Central memory CD4-positive, alpha-beta T cell (primary cell): ENCODE data around the gene STUM.
A peak's percentile ranks its signal among the peaks of the same experiment; 100 is the strongest.
"Not testable (repeated sequence)": the region's sequence is repeated elsewhere in the genome, so short reads cannot be mapped to it uniquely, and the experiment has no call there.

Source experiments
- DNase-seq: peaks from one replicate; pipeline ENCODE4 v3.0.0; 2022

The STUM gene

DNA sequence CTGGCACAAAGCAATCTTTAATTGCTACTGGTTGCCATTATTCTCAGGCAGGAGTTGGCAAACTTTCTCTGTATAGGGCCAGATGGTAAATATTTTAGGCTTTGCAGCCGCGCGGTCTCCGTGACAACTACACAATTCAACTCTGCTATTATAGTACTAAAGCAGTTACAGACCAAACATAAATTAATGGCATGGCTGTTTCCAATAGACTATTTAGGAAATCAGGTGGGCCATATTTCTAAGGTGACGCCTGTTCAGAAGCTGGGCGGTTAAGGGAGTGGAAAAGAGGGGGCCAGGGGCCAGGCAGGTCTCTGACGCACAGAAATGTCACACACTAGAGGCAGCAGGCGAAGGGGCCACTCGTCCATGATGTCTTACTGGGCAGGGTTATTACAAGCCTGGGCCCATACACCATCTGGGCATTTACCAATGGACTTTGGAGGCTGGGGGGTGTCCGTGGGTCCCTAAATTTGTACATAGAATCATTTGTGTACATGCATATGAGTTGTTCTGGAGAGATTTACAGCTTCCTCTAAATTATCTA lies 80.1 kb downstream of the STUM start:
- no peak for DNase-seq

DNA sequence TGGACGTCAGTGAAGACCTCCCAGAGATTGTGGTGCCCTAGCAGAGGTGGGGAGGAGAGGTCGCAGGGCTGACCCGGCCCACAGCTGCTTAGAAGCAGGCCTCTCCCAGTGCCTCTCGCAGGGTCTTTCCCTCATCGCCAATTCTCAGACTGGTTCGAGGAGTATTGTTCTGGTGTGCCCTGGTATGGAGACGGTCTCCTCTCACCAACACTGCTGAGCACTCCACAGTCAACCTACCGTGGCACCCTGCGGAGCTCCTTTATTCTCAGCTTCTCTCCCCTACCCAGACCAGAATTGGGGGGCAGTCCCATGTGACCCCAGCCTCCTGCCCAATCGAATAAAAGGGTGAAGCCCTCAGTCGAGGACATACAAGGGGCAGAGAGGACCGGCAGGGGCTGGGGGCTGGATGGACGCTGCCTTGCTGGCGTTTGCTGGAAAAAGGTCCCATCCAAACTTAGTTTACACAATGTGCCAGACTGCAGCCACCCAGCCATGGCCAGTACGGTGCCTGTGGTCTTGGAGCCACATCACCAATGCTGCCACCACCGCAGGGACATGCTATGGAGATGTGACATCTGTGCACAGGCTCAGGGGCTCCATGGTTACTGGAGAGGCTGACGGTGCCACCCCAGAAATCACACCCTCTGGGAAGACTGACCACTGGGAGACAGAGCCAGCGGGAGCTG lies 80.8 kb downstream of the STUM start:
- no peak for DNase-seq

DNA sequence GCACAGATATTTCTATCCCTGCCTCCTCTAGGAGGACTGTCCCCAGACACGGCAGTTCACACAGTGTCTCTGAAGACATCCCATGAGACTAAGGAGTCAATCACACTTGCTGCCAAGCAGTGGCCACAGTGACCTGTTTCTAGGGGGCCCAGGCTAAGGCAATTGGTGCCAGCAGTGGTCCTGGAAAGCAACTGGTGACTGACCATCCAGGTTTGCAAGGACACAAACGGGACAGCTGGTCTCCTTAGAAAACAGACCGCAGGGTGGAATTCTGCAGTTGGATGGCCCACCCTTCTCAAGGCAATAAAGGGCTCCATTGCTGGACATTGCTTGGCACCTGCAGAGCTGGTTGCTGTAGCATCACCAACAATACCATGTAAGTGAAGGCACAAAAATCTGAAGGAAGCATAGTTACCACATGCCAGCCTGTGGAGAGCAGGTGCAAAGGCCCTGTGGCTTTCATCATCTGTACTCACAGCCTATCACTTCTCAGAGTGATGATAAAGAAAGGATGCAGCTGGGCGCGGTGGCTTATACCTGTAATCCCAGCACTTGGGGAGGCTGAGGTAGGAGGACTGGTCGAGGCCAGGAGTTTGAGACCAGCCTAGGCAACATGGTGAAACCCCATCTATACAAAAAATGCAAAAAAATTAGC lies 81.5 kb downstream of the STUM start:
- no peak for DNase-seq

DNA sequence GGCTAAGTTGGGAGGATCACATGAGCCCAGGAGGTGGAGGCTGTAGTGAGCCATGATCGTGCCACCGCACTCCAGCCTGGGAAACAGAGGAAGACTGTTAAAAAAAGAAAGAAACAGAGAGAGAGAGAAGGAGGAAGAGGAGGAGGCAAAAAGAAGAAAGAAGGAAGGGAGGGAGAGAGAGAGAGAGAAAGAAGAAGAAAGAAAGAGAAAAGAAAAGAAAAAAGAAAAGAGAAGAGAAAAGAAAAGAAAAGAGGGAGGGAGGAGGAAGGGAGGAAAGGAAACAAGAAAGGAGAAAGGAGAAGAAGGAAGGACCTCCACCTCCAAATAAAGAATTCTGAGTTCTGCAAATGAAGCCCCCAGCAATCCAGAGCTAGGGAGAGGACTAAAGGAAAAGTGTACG lies 82.0 kb downstream of the STUM start:
- DNase-seq, result no peak

DNA sequence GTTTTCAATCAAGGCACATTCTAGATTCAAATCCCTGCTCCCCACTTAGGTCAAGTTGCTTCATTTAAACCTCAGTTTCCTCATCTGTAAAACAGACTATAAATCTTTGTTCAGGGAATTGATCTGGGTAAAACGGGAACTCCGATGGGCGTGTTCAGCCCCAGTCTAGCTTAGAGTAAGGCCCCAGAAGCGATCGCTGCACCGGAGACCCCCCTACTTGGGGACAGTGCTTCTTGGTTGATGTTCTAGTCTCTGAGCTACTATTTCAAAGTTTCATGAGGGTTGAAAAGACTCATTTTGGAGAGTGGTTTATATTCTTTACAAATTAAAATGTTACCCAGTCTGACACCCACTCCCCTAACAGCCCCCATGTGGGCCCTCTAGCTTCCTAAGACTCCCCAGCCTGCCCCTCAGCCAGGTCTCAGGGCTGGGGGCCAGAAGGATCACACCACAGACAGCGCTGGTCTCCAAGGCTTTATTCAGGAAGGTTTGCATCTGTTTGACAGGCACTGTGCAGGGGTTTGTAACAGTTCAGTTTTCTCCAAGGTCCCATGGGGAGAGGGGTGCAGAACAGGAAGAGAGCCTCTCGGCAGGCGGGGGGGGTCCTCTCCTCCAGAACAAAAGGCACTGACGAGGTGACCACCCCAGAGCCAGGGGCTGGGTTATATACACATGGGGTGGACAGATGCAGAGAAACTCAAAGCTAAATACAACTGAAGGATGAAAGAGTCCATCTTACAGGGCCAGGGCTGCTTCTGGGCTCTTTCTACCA lies 82.9 kb downstream of the STUM start:
- no peak for DNase-seq

DNA sequence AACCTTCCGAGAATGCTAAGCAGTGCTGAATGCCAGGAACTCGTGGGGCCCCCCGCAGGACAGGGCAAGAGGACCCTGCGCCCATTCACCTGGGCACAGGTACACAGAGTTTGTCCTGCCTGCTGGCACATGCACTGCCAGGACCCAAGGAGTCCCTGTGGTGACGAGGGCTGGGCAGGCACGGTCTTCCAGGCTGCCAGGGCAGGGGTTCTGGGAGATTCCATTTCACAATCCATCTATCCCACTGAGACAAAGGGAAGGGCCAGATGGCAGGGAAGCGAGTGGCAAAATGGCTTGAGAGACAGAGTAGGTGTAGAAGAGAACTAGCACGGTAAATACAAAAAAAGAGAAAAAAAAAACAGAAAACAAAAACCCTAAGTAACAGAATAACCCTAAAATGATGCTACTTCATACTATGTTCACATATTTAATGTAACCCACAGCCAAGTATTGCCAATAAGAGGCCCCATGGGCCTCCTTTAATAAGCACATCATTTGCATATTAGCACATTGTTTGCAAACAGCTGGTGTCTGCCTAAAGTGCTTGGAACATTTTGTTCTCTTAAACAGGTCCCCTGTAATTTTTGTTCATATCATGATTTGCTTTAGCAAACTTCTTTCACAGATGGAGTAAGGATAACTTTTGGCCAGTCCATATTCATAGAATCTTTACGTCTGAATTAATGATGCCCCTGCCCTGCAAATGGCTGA lies 83.8 kb downstream of the STUM start:
- no peak for DNase-seq

DNA sequence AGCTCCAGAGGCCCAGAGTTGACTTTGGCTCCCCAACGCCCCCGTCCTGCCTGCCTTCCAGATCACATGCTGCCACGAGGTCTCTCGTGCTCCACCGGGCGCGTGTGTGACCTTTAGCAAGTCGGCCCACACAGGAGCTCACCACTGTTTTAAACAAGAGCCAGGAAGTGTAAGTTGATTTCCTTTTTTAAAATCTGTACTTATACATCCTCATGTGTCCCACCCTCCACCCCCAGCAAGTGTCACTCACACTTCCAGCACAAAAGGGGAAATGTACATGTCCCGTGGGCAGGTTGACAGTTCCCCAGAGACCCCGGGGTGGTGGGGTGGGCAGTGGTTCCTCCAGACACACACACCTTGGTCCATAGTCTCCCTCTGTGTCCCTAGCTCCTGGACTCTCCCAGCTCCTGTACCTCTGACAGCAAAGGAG lies 84.4 kb downstream of the STUM start:
- no peak for DNase-seq

DNA sequence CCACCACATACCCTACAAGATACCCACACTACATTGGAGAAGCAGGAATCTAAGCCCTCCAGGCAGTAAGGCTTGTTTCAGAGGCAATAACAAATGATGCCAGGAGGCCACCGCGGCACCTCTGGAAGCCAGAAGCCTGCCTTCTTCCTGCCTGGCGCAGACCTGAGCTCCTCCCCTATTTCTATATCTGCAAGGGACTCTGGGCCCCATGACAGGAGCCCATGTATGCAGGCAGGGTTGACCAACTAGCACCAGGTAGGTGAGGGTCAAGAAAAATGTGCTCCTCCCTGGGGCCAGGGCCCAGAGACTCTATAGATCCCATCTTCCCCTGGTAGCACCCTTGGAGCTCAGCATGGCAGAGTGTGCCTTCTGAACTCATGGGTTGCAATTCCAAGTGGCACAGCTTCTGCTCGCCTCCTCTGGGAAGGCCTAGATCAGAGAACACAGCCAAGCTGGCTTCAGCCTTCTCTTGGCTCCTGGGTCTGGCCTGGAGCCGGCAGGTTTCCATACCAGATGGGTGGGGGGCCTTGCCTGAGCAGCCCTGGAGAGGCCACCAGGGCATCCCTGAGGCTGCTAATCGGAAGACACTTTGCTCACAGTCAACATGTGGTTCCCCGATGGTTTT lies 85.1 kb downstream of the STUM start:
- DNase-seq, result no peak

DNA sequence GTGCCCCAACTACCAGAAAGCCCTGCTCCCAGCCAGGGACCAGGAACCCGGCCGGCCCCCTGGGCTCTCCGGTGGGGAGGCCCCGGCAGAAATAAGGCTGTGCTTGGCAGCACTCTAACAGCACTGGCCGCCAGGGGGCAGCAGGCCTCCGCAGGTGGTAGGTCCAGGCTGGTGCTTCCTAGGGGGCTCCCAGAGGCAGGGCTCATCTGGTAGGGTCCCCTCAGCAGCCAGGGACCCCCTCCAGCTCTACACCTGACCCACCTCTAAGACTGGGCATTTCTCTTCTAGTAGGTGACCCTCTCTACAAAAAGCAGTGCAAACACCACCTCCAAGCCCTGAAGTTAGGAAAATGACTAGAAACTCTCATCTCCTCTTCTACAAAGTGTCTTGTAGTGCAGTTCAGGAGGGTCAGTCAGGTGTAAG lies 85.6 kb downstream of the STUM start:
- DNase-seq, result peak; percentile 74

DNA sequence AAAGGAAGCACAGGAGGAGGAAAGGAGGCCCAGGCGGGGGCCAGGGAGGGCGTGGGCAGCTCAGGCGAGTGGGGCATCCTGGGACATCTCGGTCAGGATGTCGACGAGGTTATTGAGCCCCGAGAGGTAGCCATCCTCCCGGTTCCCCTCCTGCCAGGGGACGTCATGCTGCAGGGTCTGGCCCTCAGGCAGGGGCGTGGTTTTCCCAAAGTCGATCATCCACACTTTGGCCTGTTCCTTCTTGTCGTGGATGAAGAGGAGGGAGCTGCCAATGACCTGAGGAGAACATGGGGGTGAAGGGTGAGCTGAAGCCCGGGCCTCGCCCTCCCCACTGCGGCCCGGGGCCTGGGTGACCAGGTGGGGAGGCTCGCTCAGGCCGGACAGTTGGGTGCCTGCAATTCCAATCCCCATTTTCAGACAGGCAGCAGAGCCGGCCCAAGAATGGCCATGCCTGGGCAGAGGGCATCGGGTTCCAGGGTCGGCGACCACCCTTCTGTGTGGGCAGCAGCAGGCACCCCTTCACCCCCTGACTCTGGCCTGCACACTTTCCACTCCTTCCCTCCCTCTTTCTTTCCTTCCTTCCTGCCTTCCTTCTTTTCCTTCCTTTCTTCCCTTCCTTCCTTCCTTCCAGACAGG lies 86.2 kb downstream of the STUM start:
- DNase-seq, result no peak

DNA sequence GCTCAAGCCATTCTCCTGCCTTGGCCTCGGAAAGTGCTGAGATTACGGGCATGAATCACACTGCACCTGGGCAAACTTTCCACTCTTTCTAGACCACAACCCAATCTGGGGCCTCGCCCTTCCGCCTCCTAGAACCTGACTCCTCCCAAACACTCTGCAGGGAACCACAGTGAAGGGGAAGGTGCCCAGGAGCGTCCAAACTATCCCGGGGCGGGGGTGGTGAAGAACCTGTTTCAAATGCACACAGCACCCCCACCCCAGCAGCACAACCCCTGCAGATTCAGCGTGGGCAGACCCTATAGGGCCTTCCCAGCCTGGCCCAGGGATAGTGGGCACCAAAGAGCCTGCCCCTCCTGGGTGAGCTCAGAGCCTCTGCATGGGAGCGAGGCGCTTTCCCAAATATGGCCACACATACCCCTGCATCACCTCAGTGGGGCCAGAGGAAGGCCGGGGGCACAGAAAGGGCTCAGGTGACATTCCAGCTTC lies 86.9 kb downstream of the STUM start:
- peak; percentile 50 for DNase-seq

DNA sequence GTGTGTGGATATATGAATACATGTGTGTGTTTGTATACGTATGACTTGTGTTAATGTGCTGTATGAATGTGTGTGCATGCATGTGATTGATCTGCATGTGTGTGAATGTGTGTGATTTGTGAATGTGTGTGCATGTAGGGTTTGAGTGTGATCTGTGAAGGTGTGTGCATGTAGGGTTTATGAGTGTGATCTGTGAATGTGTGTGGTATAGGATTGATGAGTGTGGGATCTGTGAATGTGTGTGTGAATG lies 88.2 kb downstream of the STUM start:
- DNase-seq, result no peak

DNA sequence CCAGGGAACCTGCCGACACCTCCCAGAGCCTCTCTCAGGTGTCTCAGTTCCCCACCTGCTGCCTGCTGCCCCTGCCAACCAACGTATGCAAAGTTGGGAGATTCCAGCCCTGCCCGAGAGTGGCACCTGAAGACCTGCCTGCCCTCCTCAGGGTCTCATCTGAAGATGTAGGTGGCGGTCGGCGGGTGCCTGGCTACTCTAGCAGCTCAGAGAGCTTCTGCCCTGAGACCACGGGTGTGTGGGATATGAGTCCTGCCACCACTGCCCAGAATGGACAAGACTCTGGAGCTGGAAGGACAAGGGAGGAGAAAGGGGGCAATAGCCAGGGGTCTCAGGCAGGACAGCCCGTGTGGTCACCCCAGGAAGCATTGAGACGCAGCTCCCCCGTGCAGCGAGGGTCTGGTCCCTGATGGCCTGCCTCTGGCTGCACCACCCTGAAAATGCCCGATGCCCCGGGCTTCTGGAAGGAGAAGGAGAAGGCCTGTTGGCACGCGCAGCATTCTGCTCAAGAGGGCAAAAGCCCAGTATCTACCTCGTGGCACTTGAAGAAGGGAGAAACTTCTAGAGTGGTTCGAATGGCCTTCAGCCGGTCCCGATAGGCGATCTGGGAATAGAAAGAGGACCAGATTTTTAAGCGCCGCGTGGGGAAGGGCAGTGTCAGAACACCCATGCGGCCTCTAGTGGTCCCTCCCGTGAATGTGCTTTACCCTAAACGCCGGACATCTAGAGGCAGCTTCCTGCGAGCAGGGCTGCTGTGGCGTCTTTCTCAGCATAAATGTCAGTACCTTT lies 88.8 kb downstream of the STUM start:
- no peak for DNase-seq

DNA sequence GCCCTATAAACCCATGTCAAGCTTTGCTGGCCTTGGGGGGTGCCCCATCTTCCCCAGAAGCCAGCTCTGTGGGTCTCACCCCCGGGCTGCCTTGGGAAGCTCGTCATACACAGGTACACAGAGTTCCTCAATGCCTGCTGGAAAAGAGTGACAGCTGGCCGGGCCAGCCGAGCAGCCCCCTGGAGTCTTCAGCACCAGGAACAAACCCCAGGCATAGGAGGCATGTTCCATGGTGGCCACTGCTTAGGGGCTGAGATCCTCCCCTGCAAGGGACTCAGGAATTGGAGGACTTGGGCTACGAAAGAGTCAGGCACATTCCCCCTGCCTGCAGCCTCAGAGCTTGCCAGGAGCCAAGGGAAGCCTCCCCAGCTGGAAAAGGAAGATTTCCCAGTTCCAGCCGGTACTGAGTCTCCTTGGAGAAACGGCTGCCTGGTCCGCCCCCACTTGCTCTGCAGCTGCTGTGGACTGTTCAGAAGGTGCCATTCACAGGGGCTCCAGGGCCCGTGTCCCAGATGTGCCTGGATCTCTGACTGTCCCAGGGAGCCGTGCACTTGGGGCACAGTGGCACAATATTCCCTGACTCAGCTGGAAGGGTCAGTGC lies 89.5 kb downstream of the STUM start:
- no peak for DNase-seq

DNA sequence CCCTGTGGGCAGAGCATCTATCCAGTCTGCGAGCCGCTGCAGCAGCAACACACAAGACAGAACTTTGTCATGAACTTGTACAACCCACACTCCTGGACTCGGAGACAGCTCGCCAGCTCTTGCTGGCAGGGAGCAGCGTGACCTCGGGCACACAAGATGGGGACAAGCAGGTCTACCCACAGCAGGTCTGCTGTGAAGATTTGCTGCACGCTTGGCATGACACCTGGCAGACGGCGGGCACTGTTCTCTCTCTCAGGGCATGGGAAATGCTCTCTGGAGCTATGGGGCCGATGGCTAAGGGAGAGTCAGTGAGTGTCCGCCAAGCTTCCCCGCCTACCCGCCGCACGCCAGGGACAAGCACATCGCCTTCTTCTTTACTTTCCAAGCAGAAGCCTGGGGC lies 90.0 kb downstream of the STUM start:
- no peak for DNase-seq

DNA sequence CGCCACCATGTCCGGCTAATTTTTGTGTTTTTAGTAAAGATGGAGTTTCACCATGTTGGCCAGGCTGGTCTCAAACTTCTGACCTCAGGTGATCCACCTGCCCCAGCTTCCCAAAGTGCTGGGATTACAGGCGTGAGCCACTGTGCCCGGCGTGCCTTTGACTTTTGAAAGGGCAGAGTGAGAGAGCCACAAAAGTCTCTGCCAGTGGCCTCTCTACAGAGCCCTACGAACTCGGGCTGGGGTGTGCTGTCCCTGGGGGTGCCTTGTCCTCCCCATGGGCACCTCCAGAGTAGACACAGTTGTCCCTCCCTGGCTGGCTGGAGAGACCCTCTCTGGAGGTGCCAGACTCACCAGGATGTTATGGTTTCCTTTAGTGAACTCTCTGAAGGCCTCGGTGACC lies 90.6 kb downstream of the STUM start:
- not testable (repeated sequence) for DNase-seq

DNA sequence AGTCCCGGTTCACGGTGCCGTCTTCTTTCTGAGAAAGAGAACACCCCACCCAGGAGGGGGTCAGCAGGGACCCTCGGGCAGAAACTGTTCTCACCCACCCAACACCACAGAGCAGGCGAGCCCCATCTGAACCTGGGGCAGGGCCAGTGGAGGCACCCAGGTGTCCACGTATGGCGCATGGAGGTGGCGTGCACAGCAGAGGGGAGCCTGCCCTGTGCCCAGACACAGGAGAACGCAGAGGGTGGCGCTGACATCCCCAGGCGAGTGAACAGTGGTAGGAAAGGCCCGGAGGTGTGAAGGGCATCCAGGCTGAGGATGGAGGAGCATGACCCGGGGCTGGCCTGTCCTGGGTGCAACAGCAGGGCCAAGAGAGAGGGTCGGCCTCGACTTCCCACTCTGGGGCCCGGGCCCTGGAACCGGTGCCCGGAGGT lies 91.1 kb downstream of the STUM start:
- DNase-seq, result no peak

DNA sequence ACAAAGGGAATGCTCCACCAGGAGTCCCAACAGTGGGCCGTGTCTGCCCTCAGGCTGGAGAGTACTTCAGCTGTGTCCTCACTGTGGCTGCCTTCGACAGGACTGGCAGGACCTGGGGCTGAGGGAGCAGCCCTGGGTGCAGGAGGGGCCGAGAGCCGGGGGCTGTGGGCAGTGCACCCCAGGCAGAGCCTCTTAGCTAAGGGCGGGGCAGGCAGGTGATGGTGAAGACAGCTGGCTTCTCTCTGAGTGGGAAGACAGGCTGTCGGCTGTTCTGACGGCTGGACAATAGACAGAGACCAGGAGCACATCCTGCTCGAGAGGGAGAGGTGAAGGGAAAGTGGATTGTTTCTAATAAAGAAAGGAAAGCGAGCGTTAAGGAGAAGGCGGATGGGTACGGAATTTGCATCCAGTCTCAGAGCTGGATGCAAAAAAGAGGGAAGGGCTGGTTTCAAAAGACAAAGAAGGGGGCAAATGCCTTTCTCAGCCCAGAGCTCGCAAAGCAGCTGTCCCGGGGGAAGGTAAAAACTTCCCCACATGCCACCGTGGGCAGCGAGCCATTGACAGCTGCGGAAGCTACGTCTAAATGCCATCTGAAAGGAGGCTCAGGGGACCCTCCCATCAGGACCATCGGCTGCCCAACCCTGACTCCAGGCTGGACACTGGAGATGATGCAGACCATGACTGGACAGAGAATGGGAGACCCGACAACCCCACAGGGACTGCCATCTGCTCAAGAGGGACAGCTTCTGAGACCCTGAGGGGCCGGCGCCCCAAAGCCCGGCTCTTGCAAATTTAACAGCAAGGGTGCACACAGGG lies 92.0 kb downstream of the STUM start:
- no peak for DNase-seq

DNA sequence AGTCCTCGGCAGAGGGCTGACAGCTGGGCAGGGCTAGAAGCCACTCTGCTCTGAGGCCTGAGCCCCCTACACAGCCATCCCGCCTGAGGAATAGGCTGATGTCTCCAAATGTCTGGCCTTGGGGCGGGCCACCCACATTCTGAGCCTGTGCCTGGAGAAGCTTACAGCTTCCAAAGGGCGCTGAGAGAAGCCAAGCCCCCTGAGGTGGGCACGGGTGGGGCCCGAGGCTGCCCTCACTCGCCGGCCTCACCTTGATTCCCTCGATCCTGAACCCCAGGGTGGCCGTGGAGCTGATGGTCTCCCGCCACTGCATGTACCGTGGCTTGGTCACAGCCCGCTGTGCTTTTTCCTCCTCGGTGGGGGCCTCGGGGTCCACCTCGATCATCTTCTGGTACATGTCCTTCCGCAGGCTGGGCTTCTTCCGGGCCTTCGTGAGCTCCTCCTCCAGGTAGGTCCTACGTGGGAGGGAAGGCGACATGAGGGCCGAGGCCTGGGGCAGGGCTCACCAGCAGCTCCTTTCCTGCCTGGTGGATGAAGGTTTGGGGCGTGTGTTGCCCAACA lies 93.2 kb downstream of the STUM start:
- no peak for DNase-seq

DNA sequence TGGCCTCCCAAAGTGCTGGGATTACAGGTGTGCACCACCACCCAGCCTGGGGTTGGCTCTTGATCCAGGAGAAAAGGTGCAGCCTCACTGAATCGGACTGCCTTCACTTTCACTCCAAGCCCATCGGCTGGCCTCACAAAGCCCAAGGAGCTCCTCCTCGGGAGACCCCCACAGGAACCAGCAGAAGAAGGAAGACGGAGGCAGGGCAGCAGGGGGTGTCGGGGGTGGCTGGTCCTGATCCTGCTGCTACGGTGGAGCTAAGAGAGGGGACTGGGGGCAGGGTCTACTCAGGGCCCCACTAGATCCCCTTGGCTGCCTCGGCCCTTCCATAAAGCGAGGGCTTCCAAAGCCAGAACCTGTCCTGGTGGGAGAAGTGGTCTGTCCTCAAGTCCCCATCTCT lies 93.9 kb downstream of the STUM start:
- DNase-seq, result no peak
